Ovary (tissue), 3 donors: ENCODE data around the gene COL15A1.

ENCODE experiments used
- EP300 ChIP-seq: sonication (generic); formaldehyde crosslinking; IDR thresholded peaks from one replicate; pipeline ENCODE4 v1.6.1; 2017; ENCODE audit warnings: antibody characterized with exemption
- POLR2A ChIP-seq: fragments of 450-650 bp; IDR thresholded peaks from one replicate; pipeline ENCODE4 v1.6.1; 2017; ENCODE audit warnings: antibody characterized with exemption, mild to moderate bottlenecking, moderate library complexity
- TF ChIP-seq, protein P1 (sequence below), 3 donors: fragments of 450-650 bp in 2 of 3; fragments of 200-600 bp in 1 of 3; IDR thresholded peaks; one replicate each; pipeline versions ENCODE4 v1.5.1 to v1.8.0; 2016 to 2022; ENCODE audit warnings: antibody characterized with exemption in 3 of 3, mild to moderate bottlenecking in 1 of 3
- donor health status: DM: no; HTN: no; CAD: no.

DNA sequence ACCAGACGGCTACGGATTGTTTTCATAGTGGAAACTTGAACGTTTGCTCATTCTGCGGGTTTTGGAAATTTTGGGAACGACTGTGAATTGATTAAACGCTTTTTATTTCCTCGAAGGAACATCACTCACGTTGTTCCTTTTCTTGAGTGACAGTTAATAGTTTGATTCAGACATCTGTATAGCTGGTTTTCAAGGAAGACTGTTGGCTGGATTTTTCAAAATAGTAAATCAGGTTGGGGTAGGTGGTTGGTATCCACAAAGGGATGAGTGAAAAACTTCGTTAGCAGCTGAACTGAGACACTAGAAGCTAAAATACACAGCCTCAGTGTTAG is 162.3 kb downstream of the COL15A1 start:
- TF ChIP-seq, protein P1, sequence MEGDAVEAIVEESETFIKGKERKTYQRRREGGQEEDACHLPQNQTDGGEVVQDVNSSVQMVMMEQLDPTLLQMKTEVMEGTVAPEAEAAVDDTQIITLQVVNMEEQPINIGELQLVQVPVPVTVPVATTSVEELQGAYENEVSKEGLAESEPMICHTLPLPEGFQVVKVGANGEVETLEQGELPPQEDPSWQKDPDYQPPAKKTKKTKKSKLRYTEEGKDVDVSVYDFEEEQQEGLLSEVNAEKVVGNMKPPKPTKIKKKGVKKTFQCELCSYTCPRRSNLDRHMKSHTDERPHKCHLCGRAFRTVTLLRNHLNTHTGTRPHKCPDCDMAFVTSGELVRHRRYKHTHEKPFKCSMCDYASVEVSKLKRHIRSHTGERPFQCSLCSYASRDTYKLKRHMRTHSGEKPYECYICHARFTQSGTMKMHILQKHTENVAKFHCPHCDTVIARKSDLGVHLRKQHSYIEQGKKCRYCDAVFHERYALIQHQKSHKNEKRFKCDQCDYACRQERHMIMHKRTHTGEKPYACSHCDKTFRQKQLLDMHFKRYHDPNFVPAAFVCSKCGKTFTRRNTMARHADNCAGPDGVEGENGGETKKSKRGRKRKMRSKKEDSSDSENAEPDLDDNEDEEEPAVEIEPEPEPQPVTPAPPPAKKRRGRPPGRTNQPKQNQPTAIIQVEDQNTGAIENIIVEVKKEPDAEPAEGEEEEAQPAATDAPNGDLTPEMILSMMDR (IDR thresholded peaks at IDR 0.05): no peak
- TF ChIP-seq EP300: no peak
- no peak for TF ChIP-seq POLR2A
